Spleen (tissue), 7 donors: ENCODE results near the gene MED27.

Experiments
- CTCF ChIP-seq, 11 experiments: fragments of 200-600 bp in 7 of 11; fragments of 450-650 bp in 4 of 11; sonication (generic) in 4 of 11; IDR thresholded peaks in 8 of 11; conservative IDR thresholded peaks in 3 of 11; 1 replicate in 7 of 11; 2 replicates in 4 of 11; pipeline versions ENCODE4 v1.4.0 to v1.8.0; 2016 to 2021; ENCODE audit warnings: antibody characterized with exemption in 11 of 11, inconsistent platforms in 4 of 11, mild to moderate bottlenecking in 1 of 11
- POLR2A ChIP-seq, 3 donors: fragments of 450-650 bp; IDR thresholded peaks; one replicate each; pipeline ENCODE4 v1.5.1; 2017; ENCODE audit warnings: antibody characterized with exemption in 3 of 3, mild to moderate bottlenecking in 1 of 3
- POLR2AphosphoS5 ChIP-seq, 3 donors: sonication (generic); formaldehyde crosslinking; IDR thresholded peaks; one replicate each; pipeline ENCODE4 v1.5.1; 2017; ENCODE audit warnings: antibody characterized with exemption in 3 of 3
- donor health status: DM: no; HTN: no; CAD: no; lungs with moderate emphysema.
- donor health status: DM: no; HTN: no; CAD: no.
- donor health status: DM: no; HTN: no; CAD: no.

- no peak for TF ChIP-seq POLR2AphosphoS5 (IDR thresholded peaks at IDR 0.05)
- TF ChIP-seq CTCF (IDR thresholded peaks at IDR 0.05 in 8 of 11, conservative IDR thresholded peaks at IDR 0.05 in 3 of 11), result no peak
- no peak for TF ChIP-seq POLR2A (IDR thresholded peaks at IDR 0.05)
These were observed 253.6 kb downstream of the MED27 start for GRCh38 chr9:131826053-131826452.
